ENCODE measurements around the gene SYS1.

SYS1 gene

GRCh38 chr20:45358282-45359068, 4.5 kb upstream of the SYS1 start:
- no peak for DNase-seq (ENCODE audit: low read depth)

GRCh38 chr20:45359069-45359405, 3.9 kb upstream of the SYS1 start:
- no peak for DNase-seq (ENCODE audit: low read depth)

- no peak for DNase-seq (ENCODE audit: low read depth)
Observed at GRCh38 chr20:45359406-45360148, 3.4 kb upstream of the SYS1 start.

- no peak for DNase-seq (ENCODE audit: low read depth)
Observed at GRCh38 chr20:45361793-45362192, 1.2 kb upstream of the SYS1 start.

GRCh38 chr20:45363611-45364492, 896 bp downstream of the SYS1 start:
- DNase-seq (ENCODE audit: low read depth) = no peak

GRCh38 chr20:45365444-45365970, 2.6 kb downstream of the SYS1 start:
- DNase-seq (ENCODE audit: low read depth) = no peak

- DNase-seq (ENCODE audit: low read depth) = no peak
Observed at GRCh38 chr20:45366192-45366591, 3.2 kb downstream of the SYS1 start.

GRCh38 chr20:45366631-45367030, 3.7 kb downstream of the SYS1 start:
- no peak for DNase-seq (ENCODE audit: low read depth)

- DNase-seq (ENCODE audit: low read depth) = no peak
Observed at GRCh38 chr20:45367126-45367525, 4.2 kb downstream of the SYS1 start.

GRCh38 chr20:45368221-45368980, 5.4 kb downstream of the SYS1 start:
- DNase-seq (ENCODE audit: low read depth) = no peak

GRCh38 chr20:45370571-45371160, 7.7 kb downstream of the SYS1 start:
- DNase-seq (ENCODE audit: low read depth) = no peak

- no peak for DNase-seq (ENCODE audit: low read depth)
Observed at GRCh38 chr20:45372241-45372640, 9.3 kb downstream of the SYS1 start.

- DNase-seq (ENCODE audit: low read depth) = no peak
Observed at GRCh38 chr20:45372646-45373352, 9.8 kb downstream of the SYS1 start.

- peak; percentile 81 for DNase-seq (ENCODE audit: low read depth)
Observed at GRCh38 chr20:45373353-45374100, 10.6 kb downstream of the SYS1 start.

- DNase-seq (ENCODE audit: low read depth) = no peak
Observed at GRCh38 chr20:45374101-45374467, 11.1 kb downstream of the SYS1 start.

GRCh38 chr20:45374966-45375365, 12.0 kb downstream of the SYS1 start:
- no peak for DNase-seq (ENCODE audit: low read depth)

- no peak for DNase-seq (ENCODE audit: low read depth)
Observed at GRCh38 chr20:45377269-45377668, 14.3 kb downstream of the SYS1 start.

- no peak for DNase-seq (ENCODE audit: low read depth)
Observed at GRCh38 chr20:45378191-45378590, 15.2 kb downstream of the SYS1 start, which contains the start of gene TP53TG5. Gene TP53TG5 (minus strand): TSS chr20:45378325. CDS start chr20:45378236, 89 bp downstream.

GRCh38 chr20:45387274-45387673, 24.3 kb downstream of the SYS1 start:
- no peak for DNase-seq (ENCODE audit: low read depth)

GRCh38 chr20:45390931-45391330, 28.0 kb downstream of the SYS1 start:
- no peak for DNase-seq (ENCODE audit: low read depth)

Data from stimulated activated CD8-positive, alpha-beta memory T cell treated with anti-CD3 and anti-CD28 coated beads, Interleukin-15, amount 100 ng/mL, for 24 hours (primary cell).